Esophagus (tissue), 2 donors: ENCODE measurements around the gene BRMS1L. TPM values are rescaled to one million over a fixed set of nuclear protein-coding genes. Genes with fewer than 3 reads are reported as not detected.

Experiments used
- H3K27ac ChIP-seq, 2 donors: one replicate each; pipeline ENCODE4 v1.5.1; 2013; ENCODE audit warnings: low read depth in 2 of 2, mild to moderate bottlenecking in 2 of 2, inconsistent platforms in 1 of 2, low read length in 1 of 2, moderate library complexity in 1 of 2
- H3K27me3 ChIP-seq, 2 donors: one replicate each; pipeline ENCODE4 v1.6.1; 2013; ENCODE audit warnings: low read length in 2 of 2, control low read depth in 1 of 2, mild to moderate bottlenecking in 1 of 2; ENCODE audit not compliant: insufficient read depth in 2 of 2, control insufficient read depth in 1 of 2
- H3K36me3 ChIP-seq, 2 donors: one replicate each; pipeline ENCODE4 v1.6.1; 2013; ENCODE audit warnings: low read length in 1 of 2; ENCODE audit not compliant: control insufficient read depth in 2 of 2, insufficient read depth in 2 of 2
- H3K4me1 ChIP-seq, 2 donors: one replicate each; pipeline ENCODE4 v1.6.1; 2013; ENCODE audit warnings: low read length in 1 of 2; ENCODE audit not compliant: control insufficient read depth in 2 of 2, insufficient read depth in 2 of 2
- H3K4me3 ChIP-seq, 2 donors: one replicate each; pipeline ENCODE4 v1.5.1; 2013; ENCODE audit warnings: low read length in 2 of 2, mild to moderate bottlenecking in 2 of 2, low read depth in 1 of 2, moderate library complexity in 1 of 2
- H3K9me3 ChIP-seq, 2 donors: one replicate each; pipeline ENCODE4 v1.6.1; 2013; ENCODE audit warnings: mild to moderate bottlenecking in 2 of 2, low read depth in 1 of 2, low read length in 1 of 2, moderate library complexity in 1 of 2; ENCODE audit not compliant: control insufficient read depth in 2 of 2, insufficient read depth in 1 of 2
- WGBS, 2 donors: extraction: QIAGEN DNeasy Blood & Tissue Kit; methylation state at CpG; one replicate each; pipeline ENCODE4 v1.1.7; 2013; 5-methylcytosine and 5-hydroxymethylcytosine counted together
- polyA plus RNA-seq, 2 donors: library from polyadenylated mRNA; stranded (reverse); fragments of 200-250 nt; gene quantifications; one replicate each; pipeline ENCODE4 v1.2.3, GENCODE V29; 2013
- donor health status: healthy with polysubstance abuse.
- donor health status: Bipolar disorder and iron deficiency.

Gene BRMS1L
- polyA plus RNA-seq, 2 donors, result 2.6 to 5.7 TPM

GRCh38 chr14:35881280-35881679 lies 55.1 kb downstream of the BRMS1L start:
- Histone ChIP-seq H3K27me3 (no peaks in the 10 kb centered on the region), H3K4me1 (no peaks in the 10 kb centered on the region), H3K4me3 (no peak overlapping the region), H3K9me3 (no peaks in the 10 kb centered on the region), H3K36me3 (no peaks in the 10 kb centered on the region), H3K27ac (no peak overlapping the region)
- whole genome bisulfite sequencing, 2 donors, result 88 to 94% methylated on average over 2 of the region's 2 CpGs

GRCh38 chr14:35883677-35884293 lies 57.6 kb downstream of the BRMS1L start:
- H3K27ac ChIP-seq, result no peak overlapping the region
- no peaks in the 10 kb centered on the region for H3K4me1 ChIP-seq
- H3K4me3 ChIP-seq, result no peak overlapping the region
- no peaks in the 10 kb centered on the region for H3K9me3 ChIP-seq
- WGBS, 2 donors, result 45 to 47% methylated on average over 7 of the region's 7 CpGs
- H3K27me3 ChIP-seq, result no peaks in the 10 kb centered on the region
- no peaks in the 10 kb centered on the region for H3K36me3 ChIP-seq

GRCh38 chr14:35890308-35890707 lies 64.2 kb downstream of the BRMS1L start:
- Histone ChIP-seq H3K4me3 (no peak overlapping the region), H3K4me1 (no peaks in the 10 kb centered on the region), H3K36me3 (no peaks in the 10 kb centered on the region), H3K27me3 (no peaks in the 10 kb centered on the region), H3K27ac (no peak overlapping the region), H3K9me3 (no peaks in the 10 kb centered on the region)

GRCh38 chr14:35895256-35895655 lies 69.1 kb downstream of the BRMS1L start:
- Histone ChIP-seq H3K4me1 (no peaks in the 10 kb centered on the region), H3K27ac (no peak overlapping the region), H3K4me3 (no peak overlapping the region), H3K27me3 (no peaks in the 10 kb centered on the region), H3K36me3 (no peaks in the 10 kb centered on the region), H3K9me3 (no peaks in the 10 kb centered on the region)

- Histone ChIP-seq H3K36me3 (no peaks in the 10 kb centered on the region), H3K4me3 (no peak overlapping the region), H3K27ac (no peak overlapping the region), H3K27me3 (no peaks in the 10 kb centered on the region), H3K9me3 (no peaks in the 10 kb centered on the region), H3K4me1 (no peaks in the 10 kb centered on the region)
- WGBS, 2 donors, result 45 to 53% methylated on average over 4 of the region's 4 CpGs
Observed at GRCh38 chr14:35897616-35898111, 71.5 kb downstream of the BRMS1L start.

- H3K4me1 ChIP-seq, result no peaks in the 10 kb centered on the region
- no peak overlapping the region for H3K27ac ChIP-seq
- H3K9me3 ChIP-seq, result no peaks in the 10 kb centered on the region
- H3K27me3 ChIP-seq, result no peaks in the 10 kb centered on the region
- WGBS, 2 donors, result 85 to 88% methylated on average over 4 of the region's 4 CpGs
- no peaks in the 10 kb centered on the region for H3K36me3 ChIP-seq
- no peak overlapping the region for H3K4me3 ChIP-seq
Observed at GRCh38 chr14:35898217-35898775, 72.2 kb downstream of the BRMS1L start.

GRCh38 chr14:35900741-35901140 lies 74.6 kb downstream of the BRMS1L start:
- Histone ChIP-seq H3K4me1 (no peaks in the 10 kb centered on the region), H3K36me3 (no peaks in the 10 kb centered on the region), H3K27ac (no peak overlapping the region), H3K27me3 (no peaks in the 10 kb centered on the region), H3K9me3 (no peaks in the 10 kb centered on the region), H3K4me3 (no peak overlapping the region)
- 91 to 96% methylated on average over 3 of the region's 3 CpGs for WGBS, 2 donors

GRCh38 chr14:35909665-35910064 lies 83.5 kb downstream of the BRMS1L start:
- no peaks in the 10 kb centered on the region for H3K27me3 ChIP-seq
- no peaks in the 10 kb centered on the region for H3K9me3 ChIP-seq
- H3K4me1 ChIP-seq, result no peaks in the 10 kb centered on the region
- WGBS, 2 donors, result 78 to 88% methylated on average over 4 of the region's 4 CpGs
- no peak overlapping the region for H3K27ac ChIP-seq
- no peaks in the 10 kb centered on the region for H3K36me3 ChIP-seq
- H3K4me3 ChIP-seq, result no peak overlapping the region

GRCh38 chr14:35910191-35910590 lies 84.1 kb downstream of the BRMS1L start:
- WGBS, 2 donors, result 90 to 91% methylated on average over 4 of the region's 4 CpGs
- no peaks in the 10 kb centered on the region for H3K36me3 ChIP-seq
- H3K4me1 ChIP-seq, result no peaks in the 10 kb centered on the region
- no peak overlapping the region for H3K27ac ChIP-seq
- H3K9me3 ChIP-seq, result no peaks in the 10 kb centered on the region
- H3K4me3 ChIP-seq, result no peak overlapping the region
- H3K27me3 ChIP-seq, result no peaks in the 10 kb centered on the region

GRCh38 chr14:35911097-35911496 lies 85.0 kb downstream of the BRMS1L start:
- Histone ChIP-seq H3K9me3 (no peaks in the 10 kb centered on the region), H3K4me3 (no peak overlapping the region), H3K27ac (no peak overlapping the region), H3K36me3 (no peaks in the 10 kb centered on the region), H3K27me3 (no peaks in the 10 kb centered on the region), H3K4me1 (no peaks in the 10 kb centered on the region)
- WGBS, 2 donors, result 78 to 80% methylated on average over 4 of the region's 4 CpGs
